ENCODE results near the gene COG3. TPM values are rescaled to one million over a fixed set of nuclear protein-coding genes. Genes with fewer than 3 reads are reported as not detected.
A peak's percentile ranks its signal among the peaks of the same experiment; 100 is the strongest.

Gene COG3
- total and polyA plus RNA-seq, 2 of the 13 experiments (the other 11 are each of a cell fraction or from before 2014, with no cell fraction given), result 37.8 to 47.5 TPM

- TF ChIP-seq ZNF75D (CRISPR knock-in tag; IDR thresholded peaks at IDR 0.05; ENCODE audit: borderline replicate concordance), result no peak
- no peak for TF ChIP-seq FOSL1 (CRISPR knock-in tag; IDR thresholded peaks at IDR 0.05; ENCODE audit: borderline replicate concordance)
- TF ChIP-seq ZBTB3 (CRISPR knock-in tag; IDR thresholded peaks at IDR 0.05; ENCODE audit: borderline replicate concordance, low read depth), result no peak
- TF ChIP-seq POGZ (CRISPR knock-in tag; IDR thresholded peaks at IDR 0.05), result peak; percentile 79
- TF ChIP-seq, protein P1, sequence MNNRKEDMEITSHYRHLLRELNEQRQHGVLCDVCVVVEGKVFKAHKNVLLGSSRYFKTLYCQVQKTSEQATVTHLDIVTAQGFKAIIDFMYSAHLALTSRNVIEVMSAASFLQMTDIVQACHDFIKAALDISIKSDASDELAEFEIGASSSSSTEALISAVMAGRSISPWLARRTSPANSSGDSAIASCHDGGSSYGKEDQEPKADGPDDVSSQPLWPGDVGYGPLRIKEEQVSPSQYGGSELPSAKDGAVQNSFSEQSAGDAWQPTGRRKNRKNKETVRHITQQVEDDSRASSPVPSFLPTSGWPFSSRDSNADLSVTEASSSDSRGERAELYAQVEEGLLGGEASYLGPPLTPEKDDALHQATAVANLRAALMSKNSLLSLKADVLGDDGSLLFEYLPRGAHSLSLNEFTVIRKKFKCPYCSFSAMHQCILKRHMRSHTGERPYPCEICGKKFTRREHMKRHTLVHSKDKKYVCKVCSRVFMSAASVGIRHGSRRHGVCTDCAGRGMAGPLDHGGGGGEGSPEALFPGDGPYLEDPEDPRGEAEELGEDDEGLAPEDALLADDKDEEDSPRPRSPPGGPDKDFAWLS (CRISPR knock-in tag; IDR thresholded peaks at IDR 0.05; ENCODE audit: borderline replicate concordance), result no peak
- 0 out of 2 replicates have a peak, but pooled peaks have one; percentile 62 for TF ChIP-seq JUND (CRISPR knock-in tag; IDR thresholded peaks at IDR 0.05)
- TF ChIP-seq ETS1 (CRISPR knock-in tag; IDR thresholded peaks at IDR 0.05), result no peak
- TF ChIP-seq BHLHE40 (IDR thresholded peaks at IDR 0.05; ENCODE audit: low read length), result 0 out of 2 replicates have a peak, but pooled peaks have one; percentile 37
- TF ChIP-seq ZNF547 (CRISPR knock-in tag; IDR thresholded peaks at IDR 0.05), result peak; percentile 68; the same call in 1 of the 2 replicates
- TF ChIP-seq, protein P2, sequence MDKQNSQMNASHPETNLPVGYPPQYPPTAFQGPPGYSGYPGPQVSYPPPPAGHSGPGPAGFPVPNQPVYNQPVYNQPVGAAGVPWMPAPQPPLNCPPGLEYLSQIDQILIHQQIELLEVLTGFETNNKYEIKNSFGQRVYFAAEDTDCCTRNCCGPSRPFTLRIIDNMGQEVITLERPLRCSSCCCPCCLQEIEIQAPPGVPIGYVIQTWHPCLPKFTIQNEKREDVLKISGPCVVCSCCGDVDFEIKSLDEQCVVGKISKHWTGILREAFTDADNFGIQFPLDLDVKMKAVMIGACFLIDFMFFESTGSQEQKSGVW (CRISPR knock-in tag; IDR thresholded peaks at IDR 0.05; ENCODE audit: borderline replicate concordance), result no peak
- no peak for TF ChIP-seq MTF2 (CRISPR knock-in tag; IDR thresholded peaks at IDR 0.05; ENCODE audit: borderline replicate concordance)
- TF ChIP-seq HNF4G (IDR thresholded peaks at IDR 0.05; ENCODE audit: borderline replicate concordance, low read depth, low read length), result peak; percentile 89; the same call in 1 of the 2 replicates
- TF ChIP-seq HNF4G (CRISPR knock-in tag; IDR thresholded peaks at IDR 0.05; ENCODE audit: borderline replicate concordance, low read depth), result peak; percentile 78; the same call in 1 of the 2 replicates
- TF ChIP-seq ZFAT (CRISPR knock-in tag; conservative IDR thresholded peaks at IDR 0.05), result no peak
- TF ChIP-seq ARNTL (CRISPR knock-in tag; IDR thresholded peaks at IDR 0.05), result peak; percentile 46; the same call in 1 of the 2 replicates
- no peak for TF ChIP-seq IRX3 (CRISPR knock-in tag; IDR thresholded peaks at IDR 0.05; ENCODE audit: borderline replicate concordance, low read depth)
- TF ChIP-seq, protein P3, sequence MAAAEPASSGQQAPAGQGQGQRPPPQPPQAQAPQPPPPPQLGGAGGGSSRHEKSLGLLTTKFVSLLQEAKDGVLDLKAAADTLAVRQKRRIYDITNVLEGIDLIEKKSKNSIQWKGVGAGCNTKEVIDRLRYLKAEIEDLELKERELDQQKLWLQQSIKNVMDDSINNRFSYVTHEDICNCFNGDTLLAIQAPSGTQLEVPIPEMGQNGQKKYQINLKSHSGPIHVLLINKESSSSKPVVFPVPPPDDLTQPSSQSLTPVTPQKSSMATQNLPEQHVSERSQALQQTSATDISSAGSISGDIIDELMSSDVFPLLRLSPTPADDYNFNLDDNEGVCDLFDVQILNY (CRISPR knock-in tag; conservative IDR thresholded peaks at IDR 0.05), result no peak
- no peak for TF ChIP-seq CSRNP2 (CRISPR knock-in tag; conservative IDR thresholded peaks at IDR 0.05; ENCODE audit: low read depth)
- TF ChIP-seq YEATS4 (CRISPR knock-in tag; IDR thresholded peaks at IDR 0.05; ENCODE audit: borderline replicate concordance), result peak; percentile 35; the same call in 1 of the 2 replicates
These were observed 17.6 kb upstream of the COG3 start (continued) for GRCh38 chr13:45447050-45447661.
